Endodermal cell (in vitro differentiated cells): ENCODE results near the gene ROCK2. TPM values are rescaled to one million over a fixed set of nuclear protein-coding genes. Genes with fewer than 3 reads are reported as not detected.

Source experiments
- DNase-seq: peaks from one replicate; pipeline ENCODE4 v3.0.0-alpha.2; 2017
- H3K27ac ChIP-seq: 2 replicates; pipeline ENCODE4 v1.5.1; 2013; ENCODE audit warnings: mild to moderate bottlenecking, low read depth, low read length, moderate library complexity
- H3K27me3 ChIP-seq: 2 replicates; pipeline ENCODE4 v1.6.1; 2013; ENCODE audit warnings: mild to moderate bottlenecking, low read length, moderate library complexity; ENCODE audit not compliant: insufficient read depth, control insufficient read depth, poor library complexity, severe bottlenecking
- H3K36me3 ChIP-seq: 2 replicates; pipeline ENCODE4 v1.7.0; 2013; ENCODE audit warnings: mild to moderate bottlenecking, low read length, moderate library complexity; ENCODE audit not compliant: control insufficient read depth, insufficient read depth
- H3K4me1 ChIP-seq: one replicate; pipeline ENCODE4 v1.7.0; 2013; ENCODE audit warnings: low read length; ENCODE audit not compliant: control insufficient read depth, insufficient read depth
- H3K4me3 ChIP-seq: 2 replicates; pipeline ENCODE4 v1.5.1; 2013; ENCODE audit warnings: mild to moderate bottlenecking, low read length, moderate library complexity
- H3K9ac ChIP-seq: 2 replicates; pipeline ENCODE4 v1.6.1; 2013; ENCODE audit warnings: mild to moderate bottlenecking, low read length, moderate library complexity; ENCODE audit not compliant: poor library complexity, severe bottlenecking; ENCODE audit errors: extremely low read depth
- H3K9me3 ChIP-seq: 2 replicates; pipeline ENCODE4 v1.6.1; 2013; ENCODE audit warnings: mild to moderate bottlenecking, low read length, moderate library complexity; ENCODE audit not compliant: control insufficient read depth
- H3K27ac Mint-ChIP-seq: 2 replicates; pipeline ENCODE4 v1.8.0; 2020; ENCODE audit warnings: mixed read lengths
- H3K27me3 Mint-ChIP-seq: 2 replicates; pipeline ENCODE4 v1.8.0; 2021; ENCODE audit warnings: mild to moderate bottlenecking, mixed read lengths; ENCODE audit not compliant: insufficient read depth
- H3K36me3 Mint-ChIP-seq: 2 replicates; pipeline ENCODE4 v1.8.0; 2020; ENCODE audit warnings: low read depth, mixed read lengths
- H3K4me1 Mint-ChIP-seq: 2 replicates; pipeline ENCODE4 v1.8.0; 2020; ENCODE audit warnings: mixed read lengths
- H3K4me3 Mint-ChIP-seq: 2 replicates; pipeline ENCODE4 v1.8.0; 2020; ENCODE audit warnings: mild to moderate bottlenecking, moderate library complexity, mixed read lengths
- H3K9me3 Mint-ChIP-seq: 2 replicates; pipeline ENCODE4 v1.8.0; 2020; ENCODE audit warnings: mild to moderate bottlenecking, mixed read lengths
- CTCF ChIP-seq: fragments of 200-600 bp; sonication (generic); conservative IDR thresholded peaks from 2 replicates; pipeline ENCODE4 v1.5.0; 2021; ENCODE audit warnings: antibody characterized with exemption, mild to moderate bottlenecking
- WGBS, 2 experiments: methylation state at CpG; one replicate each; pipeline versions ENCODE4 v1.1.5 to v1.1.7; 2013; ENCODE audit warnings: missing lambda C conversion rate in 2 of 2, mixed read lengths in 1 of 2; ENCODE audit not compliant: insufficient coverage in 1 of 2, insufficient read length in 1 of 2; 5-methylcytosine and 5-hydroxymethylcytosine counted together
- total RNA-seq, 2 donors: library from RNA; stranded (reverse); fragmentation: NEBNext Ultra II Directional in 1 of 2; extraction: Animal tissue kit (Norgen Biotek cat#: 25700) in 1 of 2; gene quantifications; 2 replicates in 1 of 2; 3 replicates in 1 of 2; pipeline ENCODE4 v1.2.1, GENCODE V29; 2021

Gene ROCK2
- total RNA-seq, 2 donors from 2014 or later: 27.2 to 32.6 TPM

- no peaks in the 10 kb centered on the region for H3K4me1 ChIP-seq
- H3K4me3 ChIP-seq: no peak overlapping the region
- no peaks in the 10 kb centered on the region for H3K27me3 ChIP-seq
- H3K9me3 ChIP-seq: no peaks in the 10 kb centered on the region
- TF ChIP-seq CTCF: no peak
- Mint-ChIP-seq H3K9me3 (no peaks in the 10 kb centered on the region), H3K36me3 (peaks cover 10% of the 10 kb centered on the region), H3K4me1 (peaks cover 6% of the 10 kb centered on the region), H3K27ac (no peak overlapping the region), H3K27me3 (no peaks in the 10 kb centered on the region), H3K4me3 (no peak overlapping the region)
- no peak for DNase-seq
- peaks cover 30% of the 10 kb centered on the region for H3K36me3 ChIP-seq
- no peak overlapping the region for H3K9ac ChIP-seq
- H3K27ac ChIP-seq: no peak overlapping the region
Observed at GRCh38 chr2:11227595-11227994, 116.8 kb downstream of the ROCK2 start.

GRCh38 chr2:11224887-11225286 lies 119.5 kb downstream of the ROCK2 start:
- H3K4me1 Mint-ChIP-seq: peaks cover 6% of the 10 kb centered on the region
- Histone ChIP-seq H3K4me3 (no peak overlapping the region), H3K27ac (no peak overlapping the region), H3K27me3 (no peaks in the 10 kb centered on the region), H3K4me1 (no peaks in the 10 kb centered on the region), H3K9me3 (no peaks in the 10 kb centered on the region), H3K9ac (no peak overlapping the region), H3K36me3 (peaks cover 47% of the 10 kb centered on the region)
- H3K36me3 Mint-ChIP-seq: peaks cover 16% of the 10 kb centered on the region
- no peak overlapping the region for H3K4me3 Mint-ChIP-seq
- H3K27ac Mint-ChIP-seq: no peak overlapping the region
- no peaks in the 10 kb centered on the region for H3K9me3 Mint-ChIP-seq
- H3K27me3 Mint-ChIP-seq: no peaks in the 10 kb centered on the region
- DNase-seq: no peak
- TF ChIP-seq CTCF: no peak

GRCh38 chr2:11222845-11223244 lies 121.6 kb downstream of the ROCK2 start:
- Histone ChIP-seq H3K27ac (no peak overlapping the region), H3K36me3 (peaks cover 66% of the 10 kb centered on the region), H3K4me1 (no peaks in the 10 kb centered on the region), H3K9ac (no peak overlapping the region), H3K9me3 (no peaks in the 10 kb centered on the region), H3K27me3 (no peaks in the 10 kb centered on the region), H3K4me3 (no peak overlapping the region)
- Mint-ChIP-seq H3K27me3 (no peaks in the 10 kb centered on the region), H3K27ac (no peak overlapping the region), H3K4me3 (no peak overlapping the region), H3K4me1 (peaks cover 6% of the 10 kb centered on the region), H3K36me3 (peaks cover 28% of the 10 kb centered on the region), H3K9me3 (peaks cover 2% of the 10 kb centered on the region)
- DNase-seq: no peak
- WGBS, 2 experiments: 88 to 93% methylated on average over 2 to 5 of the region's 5 CpGs
- no peak for TF ChIP-seq CTCF
